Neural progenitor cell (in vitro differentiated cells): Measurements from ENCODE around the gene PMFBP1. TPM values are rescaled to one million over a fixed set of nuclear protein-coding genes. Genes with fewer than 3 reads are reported as not detected.

Experiments
- DNase-seq: peaks from one replicate; pipeline ENCODE4 v3.0.0-alpha.2; 2016; ENCODE audit warnings: low spot score
- H2AFZ ChIP-seq: fragments of 200-600 bp; sonication (generic); replicated peaks from 2 replicates; pipeline ENCODE4 v1.6.1; 2016; ENCODE audit warnings: antibody characterized with exemption
- H3F3A ChIP-seq: fragments of 200-600 bp; sonication (generic); 2 replicates; pipeline ENCODE4 v1.6.1; 2016; ENCODE audit warnings: antibody characterized with exemption, low read depth
- H3K27ac ChIP-seq: fragments of 200-600 bp; sonication (generic); 2 replicates; pipeline ENCODE4 v1.5.1; 2016; ENCODE audit warnings: mild to moderate bottlenecking
- H3K27me3 ChIP-seq: fragments of 200-600 bp; sonication (generic); 2 replicates; pipeline ENCODE4 v1.6.1; 2016; ENCODE audit warnings: mild to moderate bottlenecking, moderate library complexity
- H3K36me3 ChIP-seq: fragments of 200-600 bp; sonication (generic); 2 replicates; pipeline ENCODE4 v1.5.1; 2016
- H3K4me1 ChIP-seq: fragments of 200-600 bp; sonication (generic); 2 replicates; pipeline ENCODE4 v1.6.1; 2016; ENCODE audit warnings: mixed run types
- H3K4me2 ChIP-seq: fragments of 200-600 bp; sonication (generic); 2 replicates; pipeline ENCODE4 v1.6.1; 2016
- H3K4me3 ChIP-seq: fragments of 200-600 bp; sonication (generic); 2 replicates; pipeline ENCODE4 v1.5.1; 2016
- H3K79me2 ChIP-seq: fragments of 200-600 bp; sonication (generic); 2 replicates; pipeline ENCODE4 v1.6.1; 2016; ENCODE audit warnings: low read depth
- H3K9ac ChIP-seq: fragments of 200-600 bp; sonication (generic); 2 replicates; pipeline ENCODE4 v1.6.1; 2016
- H3K9me3 ChIP-seq: fragments of 200-600 bp; sonication (generic); 2 replicates; pipeline ENCODE4 v1.5.1; 2016; ENCODE audit warnings: low read depth
- H4K20me1 ChIP-seq: fragments of 200-600 bp; sonication (generic); 2 replicates; pipeline ENCODE4 v1.6.1; 2016; ENCODE audit warnings: low read depth
- H3K27ac Mint-ChIP-seq: 3 replicates; pipeline ENCODE4 v1.8.0; 2021; ENCODE audit warnings: mixed read lengths
- H3K27me3 Mint-ChIP-seq: 2 replicates; pipeline ENCODE4 v1.8.0; 2022; ENCODE audit warnings: low read depth, mild to moderate bottlenecking, inconsistent platforms, moderate library complexity, mixed read lengths; ENCODE audit not compliant: insufficient read depth
- H3K36me3 Mint-ChIP-seq: 3 replicates; pipeline ENCODE4 v1.8.0; 2021; ENCODE audit warnings: mixed read lengths
- H3K4me1 Mint-ChIP-seq: 3 replicates; pipeline ENCODE4 v1.8.0; 2021; ENCODE audit warnings: mixed read lengths
- H3K4me3 Mint-ChIP-seq: 3 replicates; pipeline ENCODE4 v1.8.0; 2021; ENCODE audit warnings: mild to moderate bottlenecking, moderate library complexity, mixed read lengths
- H3K9me3 Mint-ChIP-seq: 3 replicates; pipeline ENCODE4 v1.8.0; 2020; ENCODE audit warnings: mixed read lengths
- CTCF ChIP-seq: fragments of 200-600 bp; sonication (generic); IDR thresholded peaks from 2 replicates; pipeline ENCODE4 v1.5.1; 2017; ENCODE audit warnings: antibody characterized with exemption, mild to moderate bottlenecking
- EZH2 ChIP-seq: fragments of 200-600 bp; sonication (generic); IDR thresholded peaks from 2 replicates; pipeline ENCODE4 v1.6.1; 2017; ENCODE audit warnings: antibody characterized with exemption, mild to moderate bottlenecking, moderate library complexity
- EZH2phosphoT487 ChIP-seq: fragments of 200-600 bp; sonication (generic); IDR thresholded peaks from 2 replicates; pipeline ENCODE4 v1.6.1; 2017; ENCODE audit warnings: antibody characterized with exemption
- total RNA-seq: library from RNA; depleted of rRNA; stranded (reverse); fragments of >200 nt; gene quantifications from 2 replicates; pipeline ENCODE4 v1.2.3, GENCODE V29; 2015; ENCODE audit warnings: low replicate concordance

Gene PMFBP1
- total RNA-seq, 1 donor from 2014 or later: 12.8 TPM

- Histone ChIP-seq H3K4me1 (peaks cover 2% of the 10 kb centered on the region), H3K4me2 (no peak overlapping the region), H3K36me3 (no peaks in the 10 kb centered on the region), H3K9ac (no peak overlapping the region), H3K79me2 (no peaks in the 10 kb centered on the region), H4K20me1 (no peaks in the 10 kb centered on the region), H3K27ac (no peak overlapping the region), H3K27me3 (no peaks in the 10 kb centered on the region), H3K4me3 (no peak overlapping the region), H3F3A (no peaks in the 10 kb centered on the region), H3K9me3 (no peaks in the 10 kb centered on the region), H2AFZ (no peak overlapping the region)
- H3K4me1 Mint-ChIP-seq: peaks cover 12% of the 10 kb centered on the region
- no peaks in the 10 kb centered on the region for H3K27me3 Mint-ChIP-seq
- no peaks in the 10 kb centered on the region for H3K9me3 Mint-ChIP-seq
- no peaks in the 10 kb centered on the region for H3K36me3 Mint-ChIP-seq
- TF ChIP-seq EZH2phosphoT487 (no peak), CTCF (no peak), EZH2 (no peak)
- no peak overlapping the region for H3K27ac Mint-ChIP-seq
- H3K4me3 Mint-ChIP-seq: no peak overlapping the region
- no peak for DNase-seq
These were observed 719 bp downstream of the PMFBP1 start for GRCh38 chr16:72171236-72171635.

GRCh38 chr16:72169708-72170107 is 2.2 kb downstream of the PMFBP1 start:
- H3K4me2 ChIP-seq: no peak overlapping the region
- H3K79me2 ChIP-seq: no peaks in the 10 kb centered on the region
- no peaks in the 10 kb centered on the region for H4K20me1 ChIP-seq
- H3K4me1 ChIP-seq: peaks cover 2% of the 10 kb centered on the region
- no peak overlapping the region for H2AFZ ChIP-seq
- no peak overlapping the region for H3K27ac Mint-ChIP-seq
- H3K27me3 ChIP-seq: no peaks in the 10 kb centered on the region
- H3K9me3 ChIP-seq: no peaks in the 10 kb centered on the region
- H3K36me3 Mint-ChIP-seq: no peaks in the 10 kb centered on the region
- H3K9ac ChIP-seq: no peak overlapping the region
- peaks cover 12% of the 10 kb centered on the region for H3K4me1 Mint-ChIP-seq
- H3K36me3 ChIP-seq: no peaks in the 10 kb centered on the region
- TF ChIP-seq CTCF: no peak
- TF ChIP-seq EZH2: no peak
- TF ChIP-seq EZH2phosphoT487: no peak
- H3K27me3 Mint-ChIP-seq: no peaks in the 10 kb centered on the region
- no peak for DNase-seq
- no peak overlapping the region for H3K4me3 Mint-ChIP-seq
- H3K4me3 ChIP-seq: no peak overlapping the region
- no peak overlapping the region for H3K27ac ChIP-seq
- H3K9me3 Mint-ChIP-seq: peaks cover 3% of the 10 kb centered on the region
- no peaks in the 10 kb centered on the region for H3F3A ChIP-seq

- Mint-ChIP-seq H3K9me3 (peaks cover 3% of the 10 kb centered on the region), H3K36me3 (no peaks in the 10 kb centered on the region), H3K27me3 (no peaks in the 10 kb centered on the region), H3K27ac (no peak overlapping the region), H3K4me1 (peaks cover 15% of the 10 kb centered on the region), H3K4me3 (no peak overlapping the region)
- no peak for TF ChIP-seq EZH2
- TF ChIP-seq EZH2phosphoT487: no peak
- TF ChIP-seq CTCF: no peak
- Histone ChIP-seq H3K4me3 (no peak overlapping the region), H3K4me2 (no peak overlapping the region), H3K79me2 (no peaks in the 10 kb centered on the region), H3K27me3 (no peaks in the 10 kb centered on the region), H3K9ac (no peak overlapping the region), H3K36me3 (no peaks in the 10 kb centered on the region), H2AFZ (no peak overlapping the region), H3F3A (no peaks in the 10 kb centered on the region), H3K27ac (no peak overlapping the region), H4K20me1 (no peaks in the 10 kb centered on the region), H3K4me1 (peaks cover 2% of the 10 kb centered on the region), H3K9me3 (no peaks in the 10 kb centered on the region)
- no peak for DNase-seq
These were observed 3.6 kb downstream of the PMFBP1 start for GRCh38 chr16:72168365-72168764.
